Measurements from ENCODE around the gene UVRAG.
"Not testable (repeated sequence)": the region's sequence is repeated elsewhere in the genome, so short reads cannot be mapped to it uniquely, and the experiment has no call there.

The UVRAG gene

GRCh38 chr11:75946531-75947530, 131.8 kb downstream of the UVRAG start:
- no peak for DNase-seq (ENCODE audit: insufficient read length, low spot score)
- peak; percentile 88 for FAIRE-seq

GRCh38 chr11:75949023-75949672, 134.1 kb downstream of the UVRAG start:
- DNase-seq (ENCODE audit: insufficient read length, low spot score) (no peak), FAIRE-seq (no peak)

- FAIRE-seq: peak; percentile 78
Measured at GRCh38 chr11:75950141-75950540, 135.1 kb downstream of the UVRAG start.

GRCh38 chr11:75954039-75954438, 139.0 kb downstream of the UVRAG start:
- DNase-seq (ENCODE audit: insufficient read length, low spot score) (no peak), FAIRE-seq (no peak)

More at GRCh38 chr11:75950141-75950540, 135.1 kb downstream of the UVRAG start:
- DNase-seq (ENCODE audit: insufficient read length, low spot score): no peak

- DNase-seq (ENCODE audit: insufficient read length, low spot score) (no peak), FAIRE-seq (no peak)
Measured at GRCh38 chr11:75955443-75955842, 140.4 kb downstream of the UVRAG start.

GRCh38 chr11:75959540-75959939, 144.5 kb downstream of the UVRAG start:
- FAIRE-seq: no peak
- no peak for DNase-seq (ENCODE audit: insufficient read length, low spot score)

GRCh38 chr11:75964071-75964470, 149.1 kb downstream of the UVRAG start:
- DNase-seq (ENCODE audit: insufficient read length, low spot score) (no peak), FAIRE-seq (no peak)

- FAIRE-seq: peak; percentile 18
- DNase-seq (ENCODE audit: insufficient read length, low spot score): no peak
Measured at GRCh38 chr11:75966537-75967287, 151.7 kb downstream of the UVRAG start.

GRCh38 chr11:75968021-75968625, 153.1 kb downstream of the UVRAG start:
- DNase-seq (ENCODE audit: insufficient read length, low spot score) (no peak), FAIRE-seq (peak; percentile 78)

GRCh38 chr11:75969626-75970308, 154.8 kb downstream of the UVRAG start:
- FAIRE-seq (no peak), DNase-seq (ENCODE audit: insufficient read length, low spot score) (no peak)

GRCh38 chr11:75973710-75974109, 158.7 kb downstream of the UVRAG start:
- DNase-seq (ENCODE audit: insufficient read length, low spot score); FAIRE-seq: not testable (repeated sequence)

- not testable (repeated sequence) for DNase-seq (ENCODE audit: insufficient read length, low spot score); FAIRE-seq
Measured at GRCh38 chr11:75979075-75979474, 164.1 kb downstream of the UVRAG start.

- not testable (repeated sequence) for FAIRE-seq; DNase-seq (ENCODE audit: insufficient read length, low spot score)
Measured at GRCh38 chr11:75979479-75980027, 164.5 kb downstream of the UVRAG start.

GRCh38 chr11:75980031-75980430, 165.0 kb downstream of the UVRAG start:
- DNase-seq (ENCODE audit: insufficient read length, low spot score) (no peak), FAIRE-seq (no peak)

- no peak for FAIRE-seq
- no peak for DNase-seq (ENCODE audit: insufficient read length, low spot score)
Measured at GRCh38 chr11:75981546-75981945, 166.5 kb downstream of the UVRAG start.

GRCh38 chr11:75982309-75982708, 167.3 kb downstream of the UVRAG start:
- FAIRE-seq (no peak), DNase-seq (ENCODE audit: insufficient read length, low spot score) (no peak)

- FAIRE-seq (no peak), DNase-seq (ENCODE audit: insufficient read length, low spot score) (no peak)
Measured at GRCh38 chr11:75986966-75987365, 172.0 kb downstream of the UVRAG start.

- DNase-seq (ENCODE audit: insufficient read length, low spot score) (no peak), FAIRE-seq (no peak)
Measured at GRCh38 chr11:75993126-75993525, 178.1 kb downstream of the UVRAG start.

GRCh38 chr11:75994616-75995015, 179.6 kb downstream of the UVRAG start:
- no peak for DNase-seq (ENCODE audit: insufficient read length, low spot score)
- FAIRE-seq: peak; percentile 37

Measured in GM19239 (cell line).